Dermis blood vessel endothelial cell (primary cell): ENCODE results near the gene SYDE1. TPM values are rescaled to one million over a fixed set of nuclear protein-coding genes. Genes with fewer than 3 reads are reported as not detected.

Experiments used
- total RNA-seq: library from RNA; depleted of rRNA; stranded (reverse); fragments of >200 nt; gene quantifications from 2 replicates; pipeline ENCODE4 v1.2.3, GENCODE V29; 2014

The SYDE1 gene
- total RNA-seq, 1 donor from 2014 or later = 22.6 TPM

Other genes with a start within 250 kb of the SYDE1 start
- gene OR7A17, start 221.3 kb upstream of the SYDE1 start, total RNA-seq = not detected in 2 replicates
- gene OR7C2, start 165.9 kb upstream of the SYDE1 start, total RNA-seq = not detected in 2 replicates
- not detected in 2 replicates for gene SLC1A6, start 127.5 kb upstream of the SYDE1 start, total RNA-seq
- not detected in 2 replicates for gene CASP14, start 57.9 kb upstream of the SYDE1 start, total RNA-seq
- not detected in 2 replicates for gene OR1I1, start 25.2 kb upstream of the SYDE1 start, total RNA-seq
- 0.84 and 2.0 TPM in 2 replicates for gene NOTCH3, start 93.6 kb downstream of the SYDE1 start, total RNA-seq
- under 0.01 and 0.09 TPM in 2 replicates for gene EPHX3, start 125.0 kb downstream of the SYDE1 start, total RNA-seq
- 10.9 and 21.3 TPM in 2 replicates for gene BRD4, start 225.1 kb downstream of the SYDE1 start, total RNA-seq